Spleen (tissue), 7 donors: ENCODE measurements around the gene ZNHIT6.

ENCODE experiments used
- CTCF ChIP-seq, 11 experiments: fragments of 200-600 bp in 7 of 11; fragments of 450-650 bp in 4 of 11; sonication (generic) in 4 of 11; IDR thresholded peaks in 8 of 11; conservative IDR thresholded peaks in 3 of 11; 1 replicate in 7 of 11; 2 replicates in 4 of 11; pipeline versions ENCODE4 v1.4.0 to v1.8.0; 2016 to 2021; ENCODE audit warnings: antibody characterized with exemption in 11 of 11, inconsistent platforms in 4 of 11, mild to moderate bottlenecking in 1 of 11
- POLR2A ChIP-seq, 3 donors: fragments of 450-650 bp; IDR thresholded peaks; one replicate each; pipeline ENCODE4 v1.5.1; 2017; ENCODE audit warnings: antibody characterized with exemption in 3 of 3, mild to moderate bottlenecking in 1 of 3
- POLR2AphosphoS5 ChIP-seq, 3 donors: sonication (generic); formaldehyde crosslinking; IDR thresholded peaks; one replicate each; pipeline ENCODE4 v1.5.1; 2017; ENCODE audit warnings: antibody characterized with exemption in 3 of 3
- donor health status: DM: no; HTN: no; CAD: no; lungs with moderate emphysema.
- donor health status: DM: no; HTN: no; CAD: no.
- donor health status: DM: no; HTN: no; CAD: no.

- TF ChIP-seq CTCF (IDR thresholded peaks at IDR 0.05 in 8 of 11, conservative IDR thresholded peaks at IDR 0.05 in 3 of 11): no peak
- TF ChIP-seq POLR2AphosphoS5 (IDR thresholded peaks at IDR 0.05): no peak
- TF ChIP-seq POLR2A (IDR thresholded peaks at IDR 0.05): no peak
Observed at GRCh38 chr1:85708829-85709227, 595 bp upstream of the ZNHIT6 start.
